HG02763 (cell line): ENCODE results near the gene HIPK4.
"Not testable (repeated sequence)": the region's sequence is repeated elsewhere in the genome, so short reads cannot be mapped to it uniquely, and the experiment has no call there.

ENCODE experiments used
- ATAC-seq: cut with Tn5 transposase; IDR thresholded peaks from one replicate; pipeline ENCODE4 v1.9.1; 2021; ENCODE audit warnings: mild to moderate bottlenecking, moderate library complexity; ENCODE audit not compliant: unreplicated experiment

The HIPK4 gene

GRCh38 chr19:40394816-40395210, 4.8 kb upstream of the HIPK4 start:
- no peak for ATAC-seq

DNA sequence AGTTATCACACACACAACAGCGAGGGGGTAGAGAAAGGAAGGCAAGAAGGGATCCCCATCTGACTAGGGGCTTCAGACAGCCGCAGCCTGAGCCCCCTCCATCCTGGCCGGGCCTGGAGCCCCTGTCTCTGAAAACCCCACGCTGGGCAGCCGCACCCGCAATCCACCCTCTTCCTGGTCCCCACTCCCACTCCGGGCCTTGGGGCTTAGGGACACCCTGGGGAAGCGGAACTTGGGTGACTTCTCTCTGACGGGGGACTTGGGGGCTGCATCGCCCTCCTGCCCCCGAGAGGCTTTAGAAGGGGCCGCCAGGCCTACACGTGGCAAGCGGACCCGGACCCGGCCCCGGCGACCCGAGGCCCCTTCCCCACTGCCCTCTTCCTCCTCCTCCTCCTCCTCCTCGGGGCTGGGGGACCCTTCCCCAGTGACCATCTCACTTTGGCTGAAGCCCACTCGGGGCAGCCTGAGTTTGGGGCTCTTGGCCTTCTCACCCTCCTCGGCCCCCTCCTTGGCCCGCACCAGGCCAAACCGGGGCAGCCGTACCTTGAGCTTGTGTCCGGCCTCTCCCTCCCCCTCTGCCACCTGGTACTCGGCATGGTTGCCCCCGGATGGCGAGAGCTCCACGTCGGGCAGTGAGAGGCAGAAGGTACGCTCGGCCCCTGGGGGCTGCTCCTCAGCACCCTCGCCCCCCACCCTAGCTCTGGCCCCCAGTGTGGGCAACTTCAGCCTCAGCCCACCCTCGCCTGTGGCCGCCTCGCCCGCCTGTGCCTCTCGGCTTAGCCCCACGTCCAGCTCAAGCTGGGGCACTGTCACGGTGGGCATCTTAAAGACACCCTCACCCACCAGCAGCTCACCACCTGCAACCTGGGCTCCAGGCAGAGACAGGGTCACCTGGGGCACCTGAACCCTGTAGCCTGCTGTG, 4.2 kb upstream of the HIPK4 start:
- no peak for ATAC-seq

DNA sequence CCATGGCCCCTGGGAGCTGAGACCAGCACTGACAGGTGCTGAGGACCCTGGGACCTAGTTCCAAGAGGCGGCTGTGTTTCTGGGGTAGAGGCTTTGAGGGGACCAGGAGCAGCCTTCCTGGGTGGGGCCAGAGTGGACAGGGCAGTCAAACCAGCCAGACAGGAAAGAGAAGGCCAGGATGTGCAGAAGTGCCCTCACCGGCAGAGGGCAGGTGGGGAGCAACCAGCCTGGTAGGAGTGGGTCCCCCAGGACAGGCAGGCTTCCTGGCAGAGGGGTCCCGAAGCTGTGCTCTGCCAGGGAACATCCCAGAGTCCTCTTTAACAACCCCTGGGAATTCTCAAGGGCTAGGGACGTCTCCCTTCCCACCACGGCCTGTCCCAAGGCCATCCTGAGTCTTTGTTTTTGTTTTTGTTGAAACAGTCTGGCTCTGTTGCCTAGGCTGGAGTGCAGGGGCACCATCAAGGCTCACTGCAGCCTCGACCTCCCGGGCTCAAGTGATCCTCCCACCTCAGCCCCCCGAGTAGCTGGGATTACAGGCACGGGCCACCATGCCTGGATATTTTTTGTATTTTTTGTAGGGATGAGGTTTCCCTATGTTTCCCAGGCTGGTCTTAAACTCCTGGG, 3.0 kb upstream of the HIPK4 start:
- no peak for ATAC-seq

GRCh38 chr19:40392123-40392522, 2.1 kb upstream of the HIPK4 start:
- ATAC-seq: no peak

GRCh38 chr19:40389404-40390083, 437 bp downstream of the HIPK4 start:
- no peak for ATAC-seq

- no peak for ATAC-seq
These were observed 1.5 kb downstream of the HIPK4 start for GRCh38 chr19:40388481-40388880.

DNA sequence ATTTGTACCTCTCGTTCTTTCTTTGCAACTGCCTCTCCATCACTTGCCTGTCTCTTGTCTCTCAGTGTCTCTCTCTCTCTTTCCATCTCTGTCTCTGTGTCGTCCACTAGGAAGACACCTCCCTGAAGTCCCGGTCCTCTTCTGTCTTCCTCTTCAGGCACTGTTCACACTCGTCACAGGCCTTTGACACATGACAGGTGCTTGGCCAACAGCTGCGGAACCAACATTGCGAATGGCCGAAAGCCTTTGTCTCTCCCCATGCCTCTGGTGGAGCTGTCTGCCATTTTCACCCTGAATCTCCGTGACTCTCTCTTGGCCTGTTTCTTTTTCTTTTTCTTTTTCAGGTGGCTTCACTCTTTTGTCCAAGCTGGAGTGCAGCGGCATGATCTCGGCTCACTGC, 2.8 kb downstream of the HIPK4 start:
- no peak for ATAC-seq

GRCh38 chr19:40383668-40384248, 6.2 kb downstream of the HIPK4 start:
- ATAC-seq: no peak

- ATAC-seq: no peak
These were observed 8.7 kb downstream of the HIPK4 start for GRCh38 chr19:40381321-40381720.

DNA sequence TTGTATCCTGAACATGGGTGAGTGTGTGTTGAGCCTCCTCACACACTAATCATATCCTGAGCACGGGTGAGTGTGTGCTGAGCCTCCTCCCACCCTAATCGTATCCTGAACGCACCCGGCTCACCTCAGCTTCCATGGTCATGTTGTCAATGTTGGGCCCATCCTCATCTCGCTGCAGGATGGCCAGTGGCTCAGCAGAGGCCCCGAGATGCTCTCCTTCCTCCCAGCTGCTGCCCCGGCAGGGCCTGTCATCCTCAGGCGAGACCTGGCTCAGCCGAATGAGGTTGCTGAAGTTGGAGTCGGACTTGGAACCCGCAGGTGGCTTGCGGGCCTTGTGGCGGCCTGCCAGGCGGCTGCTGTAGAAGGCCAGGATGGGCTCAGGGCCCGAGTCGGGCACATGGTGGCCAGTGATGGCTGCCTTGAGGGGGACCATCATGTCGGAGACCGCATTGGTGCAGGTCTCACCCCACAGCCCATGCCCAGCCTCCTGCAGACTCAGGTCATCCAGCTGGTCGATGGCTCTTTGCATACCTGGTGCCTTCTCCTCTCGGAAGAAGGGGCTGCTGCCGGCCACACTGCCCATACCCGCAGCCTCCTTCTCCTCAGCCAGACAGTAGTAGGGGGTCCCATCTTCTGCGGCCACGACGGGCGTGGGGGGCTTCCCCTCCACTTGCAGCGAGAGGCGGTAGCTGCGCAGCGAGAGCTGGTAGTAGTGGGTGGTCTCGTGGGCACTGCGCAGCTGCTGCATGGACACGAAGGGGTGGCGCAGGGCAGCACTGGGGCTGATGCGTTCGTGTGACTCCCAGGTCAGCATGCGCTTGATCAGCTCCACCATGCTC, 9.6 kb downstream of the HIPK4 start:
- no peak for ATAC-seq

DNA sequence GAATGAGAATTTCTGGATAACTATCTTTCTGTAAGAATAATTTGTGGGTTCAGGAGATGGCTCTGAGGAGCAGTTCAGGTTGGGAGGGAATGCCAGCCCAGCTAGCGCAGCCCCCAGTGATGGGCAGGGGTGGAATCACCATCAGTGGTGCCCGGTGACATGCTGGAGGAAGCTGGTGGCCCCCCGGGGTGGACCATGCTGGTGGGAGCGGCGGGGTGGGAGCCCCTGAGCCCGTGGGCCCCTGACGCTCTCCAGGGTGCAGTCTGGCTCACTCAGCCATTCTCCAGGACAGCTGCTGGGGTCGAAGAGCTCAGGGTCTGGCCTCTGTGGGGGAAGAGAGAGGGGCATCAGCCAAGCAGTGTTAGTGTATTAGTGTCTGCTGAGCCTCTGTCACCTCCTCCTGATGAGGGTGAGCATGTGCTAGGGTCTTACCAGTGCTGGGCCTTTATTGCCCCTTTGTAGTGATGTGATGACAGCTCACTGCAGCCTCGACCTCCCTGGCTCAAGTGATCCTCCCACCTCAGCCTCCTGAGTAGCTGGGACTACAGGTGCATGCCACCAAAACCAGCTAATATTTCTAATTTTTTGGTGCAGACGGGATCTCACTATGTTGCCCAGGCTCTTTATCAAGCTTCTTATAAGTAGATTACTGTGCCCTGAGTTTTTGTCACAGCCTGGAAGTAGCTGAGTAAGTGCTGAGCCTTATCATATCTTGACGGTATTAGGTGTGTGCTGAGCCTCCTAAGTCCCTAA, 10.4 kb downstream of the HIPK4 start:
- ATAC-seq: no peak

GRCh38 chr19:40378509-40378908, 11.5 kb downstream of the HIPK4 start:
- no peak for ATAC-seq

- no peak for ATAC-seq
These were observed 12.1 kb downstream of the HIPK4 start for GRCh38 chr19:40377876-40378385.

GRCh38 chr19:40376286-40376862, 13.6 kb downstream of the HIPK4 start:
- no peak for ATAC-seq

DNA sequence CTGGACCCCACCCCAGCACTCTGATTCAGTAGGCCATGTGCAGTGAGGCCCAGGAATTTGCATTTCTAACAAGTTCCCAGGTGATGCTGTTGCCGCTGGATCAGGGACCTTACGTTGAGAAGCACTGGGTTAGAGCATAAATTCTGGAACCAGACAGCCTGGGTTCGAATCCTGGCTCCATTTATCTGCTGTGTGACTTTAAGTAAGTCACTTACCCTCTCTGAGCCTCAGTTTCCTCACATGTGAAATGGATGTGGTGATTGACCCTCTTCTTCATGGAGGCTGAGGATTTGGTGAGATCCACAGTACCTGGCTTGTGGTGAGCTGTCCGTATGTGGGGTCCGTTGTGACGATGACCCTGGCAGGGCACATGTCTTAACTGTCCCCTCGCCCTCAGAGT, 15.9 kb downstream of the HIPK4 start:
- no peak for ATAC-seq

DNA sequence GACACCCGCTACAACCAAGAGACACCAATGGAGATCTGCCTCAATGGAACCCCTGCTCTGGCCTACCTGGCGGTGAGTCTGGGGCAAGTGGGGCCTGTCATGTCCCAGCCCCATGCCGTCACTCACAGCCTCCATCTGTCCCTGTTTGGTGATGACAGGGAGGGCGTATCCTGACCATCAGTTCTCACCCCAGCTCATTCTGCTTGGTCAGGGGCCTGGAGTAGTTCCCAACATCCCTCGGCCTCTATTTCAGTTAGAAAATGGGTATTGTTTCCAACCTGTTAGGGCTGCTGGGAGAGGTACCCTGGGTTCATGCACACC, 18.2 kb downstream of the HIPK4 start:
- ATAC-seq: no peak

- no peak for ATAC-seq
These were observed 18.8 kb downstream of the HIPK4 start for GRCh38 chr19:40370997-40371801.

DNA sequence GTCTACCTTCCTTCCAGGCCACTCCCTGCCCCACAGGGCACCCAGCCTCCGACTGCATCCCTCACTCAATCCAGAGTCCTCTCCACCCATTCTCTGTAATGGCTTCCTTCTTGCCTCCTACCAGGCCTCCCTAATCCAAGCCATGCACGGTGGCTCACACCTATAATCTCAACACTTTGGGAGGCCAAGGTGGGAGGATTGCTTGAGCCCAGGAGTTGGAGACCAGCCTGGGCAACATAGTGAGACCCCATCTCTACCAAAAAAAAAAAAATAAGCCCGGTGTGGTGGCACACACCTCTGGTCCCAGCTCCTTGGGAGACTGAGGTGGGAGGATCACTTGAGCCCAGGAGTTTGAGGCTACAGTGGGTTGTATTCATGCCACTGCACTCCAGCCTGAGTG, 19.7 kb downstream of the HIPK4 start:
- not testable (repeated sequence) for ATAC-seq

DNA sequence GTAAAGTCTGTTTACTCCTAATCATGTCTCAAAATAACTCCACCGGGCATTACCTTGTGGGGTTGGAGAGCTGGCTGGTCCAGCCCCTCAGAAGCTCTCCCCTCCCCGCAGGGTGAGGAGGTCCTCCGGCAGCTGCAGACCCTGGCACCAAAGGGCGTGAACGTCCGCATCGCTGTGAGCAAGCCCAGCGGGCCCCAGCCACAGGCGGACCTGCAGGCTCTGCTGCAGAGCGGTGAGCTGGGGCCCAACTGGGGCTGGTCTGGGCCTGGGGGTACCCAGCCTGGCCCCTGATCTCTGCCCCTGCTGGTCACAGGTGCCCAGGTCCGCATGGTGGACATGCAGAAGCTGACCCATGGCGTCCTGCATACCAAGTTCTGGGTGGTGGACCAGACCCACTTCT, 20.2 kb downstream of the HIPK4 start:
- ATAC-seq: no peak
